ENCODE results near the gene AKAP11.

The AKAP11 gene

GRCh38 chr13:42356184-42356575 lies 84.2 kb downstream of the AKAP11 start:
- H3K4me1 ChIP-seq (ENCODE audit: low read depth, poor library complexity, severe bottlenecking) = no peaks in the 10 kb centered on the region
- no peaks in the 10 kb centered on the region for H3K27me3 ChIP-seq (ENCODE audit: insufficient read depth, low read depth)
- no peak overlapping the region for H2AFZ ChIP-seq (ENCODE audit: low read depth)
- no peak overlapping the region for H3K4me2 ChIP-seq
- H3K36me3 ChIP-seq (ENCODE audit: insufficient read depth) = no peaks in the 10 kb centered on the region
- H3K27ac ChIP-seq = no peak overlapping the region
- no peak for TF ChIP-seq CTCF (conservative IDR thresholded peaks at IDR 0.05; ENCODE audit: low read depth, low read length)
- H3K9ac ChIP-seq = no peak overlapping the region
- no peaks in the 10 kb centered on the region for H4K20me1 ChIP-seq (ENCODE audit: insufficient read depth)
- H3K79me2 ChIP-seq (ENCODE audit: insufficient read depth, low read depth) = no peaks in the 10 kb centered on the region
- H3K4me3 ChIP-seq (IDR thresholded peaks at IDR 0.05; ENCODE audit: insufficient read depth, low read depth, low read length) = no peak overlapping the region

GRCh38 chr13:42360046-42360574 lies 88.2 kb downstream of the AKAP11 start:
- no peak for TF ChIP-seq CTCF (conservative IDR thresholded peaks at IDR 0.05; ENCODE audit: low read depth, low read length)
- Histone ChIP-seq H3K27ac (no peak overlapping the region), H3K36me3 (ENCODE audit: insufficient read depth) (no peaks in the 10 kb centered on the region), H3K9ac (no peak overlapping the region), H3K27me3 (ENCODE audit: insufficient read depth, low read depth) (no peaks in the 10 kb centered on the region), H3K4me1 (ENCODE audit: low read depth, poor library complexity, severe bottlenecking) (no peaks in the 10 kb centered on the region), H3K79me2 (ENCODE audit: insufficient read depth, low read depth) (no peaks in the 10 kb centered on the region), H4K20me1 (ENCODE audit: insufficient read depth) (no peaks in the 10 kb centered on the region), H3K4me2 (no peak overlapping the region), H2AFZ (ENCODE audit: low read depth) (no peak overlapping the region), H3K4me3 (IDR thresholded peaks at IDR 0.05; ENCODE audit: insufficient read depth, low read depth, low read length) (no peak overlapping the region)

- H3K79me2 ChIP-seq (ENCODE audit: insufficient read depth, low read depth) = no peaks in the 10 kb centered on the region
- H3K9ac ChIP-seq = no peak overlapping the region
- no peak overlapping the region for H2AFZ ChIP-seq (ENCODE audit: low read depth)
- no peak for TF ChIP-seq CTCF (conservative IDR thresholded peaks at IDR 0.05; ENCODE audit: low read depth, low read length)
- H3K4me1 ChIP-seq (ENCODE audit: low read depth, poor library complexity, severe bottlenecking) = no peaks in the 10 kb centered on the region
- no peak overlapping the region for H3K4me3 ChIP-seq (IDR thresholded peaks at IDR 0.05; ENCODE audit: insufficient read depth, low read depth, low read length)
- no peaks in the 10 kb centered on the region for H3K36me3 ChIP-seq (ENCODE audit: insufficient read depth)
- no peak overlapping the region for H3K4me2 ChIP-seq
- H4K20me1 ChIP-seq (ENCODE audit: insufficient read depth) = no peaks in the 10 kb centered on the region
- no peak overlapping the region for H3K27ac ChIP-seq
- H3K27me3 ChIP-seq (ENCODE audit: insufficient read depth, low read depth) = no peaks in the 10 kb centered on the region
These were observed 89.7 kb downstream of the AKAP11 start for GRCh38 chr13:42361701-42362100.

- Histone ChIP-seq H3K4me3 (IDR thresholded peaks at IDR 0.05; ENCODE audit: insufficient read depth, low read depth, low read length) (no peak overlapping the region), H3K36me3 (ENCODE audit: insufficient read depth) (no peaks in the 10 kb centered on the region), H3K4me1 (ENCODE audit: low read depth, poor library complexity, severe bottlenecking) (no peaks in the 10 kb centered on the region), H3K27me3 (ENCODE audit: insufficient read depth, low read depth) (no peaks in the 10 kb centered on the region), H3K9ac (no peak overlapping the region), H3K4me2 (no peak overlapping the region), H4K20me1 (ENCODE audit: insufficient read depth) (no peaks in the 10 kb centered on the region), H3K79me2 (ENCODE audit: insufficient read depth, low read depth) (no peaks in the 10 kb centered on the region), H3K27ac (no peak overlapping the region), H2AFZ (ENCODE audit: low read depth) (no peak overlapping the region)
- TF ChIP-seq CTCF (conservative IDR thresholded peaks at IDR 0.05; ENCODE audit: low read depth, low read length) = no peak
These were observed 92.1 kb downstream of the AKAP11 start for GRCh38 chr13:42363941-42364612.

All from KMS-11 (cell line).